Gastrocnemius medialis (tissue), 4 donors: ENCODE data around the gene ANKRD36B.
"Not testable (repeated sequence)": the region's sequence is repeated elsewhere in the genome, so short reads cannot be mapped to it uniquely, and the experiment has no call there.

Experiments used
- CTCF ChIP-seq, 5 experiments: fragments of 450-650 bp in 3 of 5; fragments of 200-600 bp in 2 of 5; sonication (generic) in 2 of 5; IDR thresholded peaks in 4 of 5; conservative IDR thresholded peaks in 1 of 5; 1 replicate in 4 of 5; 2 replicates in 1 of 5; pipeline ENCODE4 v1.5.1; 2016 to 2019; ENCODE audit warnings: antibody characterized with exemption in 5 of 5, mild to moderate bottlenecking in 3 of 5, moderate library complexity in 3 of 5
- POLR2A ChIP-seq, 2 donors: fragments of 450-650 bp; IDR thresholded peaks; one replicate each; pipeline ENCODE4 v1.6.1; 2017; ENCODE audit warnings: antibody characterized with exemption in 2 of 2, mild to moderate bottlenecking in 2 of 2, moderate library complexity in 2 of 2

GRCh38 chr2:97601537-97601936 lies 11.9 kb upstream of the ANKRD36B start:
- TF ChIP-seq POLR2A (IDR thresholded peaks at IDR 0.05); CTCF (IDR thresholded peaks at IDR 0.05 in 4 of 5, conservative IDR thresholded peaks at IDR 0.05 in 1 of 5): not testable (repeated sequence)
